HG03558 (cell line): Measurements from ENCODE around the gene ANKRD34C.
"Not testable (repeated sequence)": the region's sequence is repeated elsewhere in the genome, so short reads cannot be mapped to it uniquely, and the experiment has no call there.

Experiments
- ATAC-seq: cut with Tn5 transposase; IDR thresholded peaks from one replicate; pipeline ENCODE4 v1.9.1; 2021; ENCODE audit warnings: moderate number of reproducible peaks; ENCODE audit not compliant: unreplicated experiment; ENCODE audit errors: extremely low read depth

Gene ANKRD34C

GRCh38 chr15:79310985-79311900 is 28.7 kb downstream of the ANKRD34C start, which contains the start of gene TMED3:
Gene TMED3, plus strand, starts transcription at chr15:79311112. Its CDS starts 138 bp downstream, at chr15:79311250.
- ATAC-seq = peak; percentile 74

- ATAC-seq = no peak
Measured at GRCh38 chr15:79311901-79312553, 29.5 kb downstream of the ANKRD34C start.

GRCh38 chr15:79314186-79314585 is 31.7 kb downstream of the ANKRD34C start:
- no peak for ATAC-seq

- no peak for ATAC-seq
Measured at GRCh38 chr15:79314811-79315210, 32.3 kb downstream of the ANKRD34C start.

GRCh38 chr15:79315623-79316328 is 33.3 kb downstream of the ANKRD34C start:
- no peak for ATAC-seq

- ATAC-seq = no peak
Measured at GRCh38 chr15:79316864-79317263, 34.3 kb downstream of the ANKRD34C start.

- ATAC-seq = not testable (repeated sequence)
Measured at GRCh38 chr15:79319973-79320372, 37.5 kb downstream of the ANKRD34C start.

- ATAC-seq = no peak
Measured at GRCh38 chr15:79321876-79322275, 39.4 kb downstream of the ANKRD34C start.

GRCh38 chr15:79322306-79322705 is 39.8 kb downstream of the ANKRD34C start:
- no peak for ATAC-seq

- no peak for ATAC-seq
Measured at GRCh38 chr15:79322945-79323344, 40.4 kb downstream of the ANKRD34C start.

- ATAC-seq = no peak
Measured at GRCh38 chr15:79329171-79329611, 46.7 kb downstream of the ANKRD34C start.
